HG03442 (cell line): Measurements from ENCODE around the gene RNF25.

Source experiments
- ATAC-seq: cut with Tn5 transposase; IDR thresholded peaks from one replicate; pipeline ENCODE4 v1.9.1; 2021; ENCODE audit warnings: mild to moderate bottlenecking, moderate library complexity; ENCODE audit not compliant: unreplicated experiment

The RNF25 gene

DNA sequence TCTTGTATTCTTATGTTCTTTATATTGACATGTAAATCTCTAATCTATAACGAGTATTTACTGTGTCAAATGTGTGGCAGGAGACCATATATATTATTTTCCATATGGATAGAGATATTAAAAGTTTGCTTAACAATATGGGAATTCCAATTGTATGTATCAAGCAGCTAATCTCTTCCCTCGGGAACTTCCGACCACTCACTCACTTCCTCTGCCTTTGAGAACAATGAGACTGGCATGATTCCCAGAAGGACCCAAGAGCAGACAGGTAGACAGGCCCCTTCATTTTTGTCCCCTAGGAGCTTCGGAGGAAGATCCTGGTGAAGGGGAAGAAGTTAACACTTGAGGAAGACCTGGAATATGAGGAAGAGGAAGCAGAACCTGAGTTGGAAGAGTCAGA is 40.0 kb downstream of the RNF25 start:
- no peak for ATAC-seq

DNA sequence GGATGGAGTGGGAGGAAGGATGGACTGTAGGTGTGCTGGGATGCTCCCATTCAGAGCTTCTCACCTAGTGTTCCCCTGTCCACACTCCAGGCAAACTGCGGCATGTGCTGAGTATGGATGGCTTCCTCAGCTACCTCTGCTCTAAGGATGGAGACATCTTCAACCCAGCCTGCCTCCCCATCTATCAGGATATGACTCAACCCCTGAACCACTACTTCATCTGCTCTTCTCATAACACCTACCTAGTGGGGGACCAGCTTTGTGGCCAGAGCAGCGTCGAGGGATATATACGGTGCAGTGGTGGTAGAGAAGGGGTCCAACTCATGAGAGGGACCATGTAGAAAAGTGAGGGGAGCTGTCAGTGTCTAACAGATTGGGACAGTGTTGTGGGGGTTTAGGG is 43.9 kb downstream of the RNF25 start:
- no peak for ATAC-seq

DNA sequence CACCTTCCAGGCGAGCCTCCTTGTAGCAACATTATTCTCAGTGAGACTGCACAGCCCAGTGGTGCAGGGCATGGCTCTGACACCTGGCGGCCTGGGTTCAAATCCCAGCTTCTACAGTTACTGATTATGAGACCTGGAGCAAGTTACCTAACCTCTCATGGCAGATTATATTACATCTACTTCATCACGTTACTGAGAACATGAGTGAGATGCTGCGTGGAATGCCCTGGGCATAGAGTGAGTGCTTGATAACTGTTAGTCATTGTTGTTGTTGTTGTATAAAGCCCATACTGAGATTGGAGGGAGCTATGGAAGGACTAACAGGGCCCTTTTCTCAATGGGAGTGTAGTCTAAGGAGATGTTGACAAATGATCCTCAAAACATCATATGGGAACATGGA is 45.4 kb downstream of the RNF25 start:
- no peak for ATAC-seq

- no peak for ATAC-seq
These were observed 48.5 kb downstream of the RNF25 start for GRCh38 chr2:218623366-218623705.

DNA sequence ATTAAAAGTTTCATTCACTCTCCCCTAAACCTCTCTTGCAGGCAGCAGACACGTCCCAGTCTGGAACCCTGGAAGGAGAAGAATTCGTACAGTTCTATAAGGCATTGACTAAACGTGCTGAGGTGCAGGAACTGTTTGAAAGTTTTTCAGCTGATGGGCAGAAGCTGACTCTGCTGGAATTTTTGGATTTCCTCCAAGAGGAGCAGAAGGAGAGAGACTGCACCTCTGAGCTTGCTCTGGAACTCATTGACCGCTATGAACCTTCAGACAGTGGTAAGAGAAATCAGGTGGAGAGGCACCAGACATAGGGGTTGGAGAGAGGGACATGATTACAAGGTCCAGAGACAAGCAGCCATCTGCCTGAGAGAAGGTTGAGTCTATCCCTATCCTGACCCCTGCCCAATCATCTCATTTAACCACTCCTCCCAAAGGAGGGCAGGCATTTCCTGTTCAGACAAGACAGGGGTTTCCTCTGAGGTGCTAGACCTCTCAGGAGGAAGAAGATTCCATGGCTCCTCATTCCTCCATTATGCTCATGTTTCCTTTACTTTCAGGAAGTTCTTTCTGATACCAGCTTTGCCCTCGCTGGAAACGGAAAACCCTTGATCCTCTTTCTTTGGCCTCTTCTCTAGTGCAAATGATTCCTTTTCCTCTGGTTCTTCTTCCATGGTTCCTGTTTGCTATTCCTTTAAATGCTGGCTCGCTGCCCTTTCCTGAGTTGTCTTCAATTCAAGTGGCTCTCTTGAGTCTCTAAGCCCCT is 49.0 kb downstream of the RNF25 start:
- no peak for ATAC-seq

DNA sequence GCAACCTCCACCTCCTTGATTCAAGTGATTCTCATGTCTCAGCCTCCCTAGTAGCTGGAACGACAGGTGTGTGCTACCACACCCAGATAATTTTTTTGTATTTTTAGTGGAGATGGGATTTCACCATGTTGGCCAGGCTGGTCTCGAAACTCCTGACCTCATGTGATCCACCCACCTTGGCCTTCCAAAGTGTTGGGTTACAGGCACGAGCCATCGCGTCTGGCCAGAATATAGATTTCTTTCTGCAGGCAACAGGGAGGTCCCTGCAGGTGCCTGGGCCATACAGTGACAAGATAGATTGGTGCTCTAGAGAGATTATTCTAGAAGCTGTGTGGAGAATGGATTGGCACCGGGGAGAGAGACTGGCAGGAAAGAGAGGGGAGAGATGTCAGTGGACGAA is 50.8 kb downstream of the RNF25 start:
- ATAC-seq = no peak

GRCh38 chr2:218618102-218618860 is 53.5 kb downstream of the RNF25 start:
- no peak for ATAC-seq

GRCh38 chr2:218615868-218616315 is 55.9 kb downstream of the RNF25 start:
- ATAC-seq = no peak
